ENCODE results near the gene KLC3. TPM values are rescaled to one million over a fixed set of nuclear protein-coding genes. Genes with fewer than 3 reads are reported as not detected.

Gene KLC3
- total RNA-seq, 1 experiment from 2014 or later = 4.8 TPM

- no peak overlapping the region for H4K8ac ChIP-seq (replicated peaks; ENCODE audit: insufficient read length, low read depth, low read length)
- H3K4me1 Mint-ChIP-seq = peaks cover 2 to 5% of the 10 kb centered on the region in 2 experiments
- peaks cover 2% of the 10 kb centered on the region; the same call in 1 of the 2 replicates for H3K4me1 ChIP-seq (ENCODE audit: insufficient read depth, low read length)
- no peak overlapping the region for H3K56ac ChIP-seq (ENCODE audit: insufficient read length, low read depth, low read length)
- no peak overlapping the region for H3K4me3 Mint-ChIP-seq
- H3K9me3 ChIP-seq (ENCODE audit: control insufficient read depth, low read depth, low read length) = no peaks in the 10 kb centered on the region
- no peak overlapping the region for H3K27ac Mint-ChIP-seq
- no peak overlapping the region for H2BK12ac ChIP-seq (ENCODE audit: insufficient read length, low read depth, low read length)
- H2BK120ac ChIP-seq (ENCODE audit: low read depth, low read length, poor library complexity, severe bottlenecking) = no peak overlapping the region
- no peak overlapping the region for H3K14ac ChIP-seq (ENCODE audit: insufficient read depth, low read length)
- no peak for DNase-seq
- WGBS (ENCODE audit: extremely low coverage, insufficient read length, low lambda C conversion rate) = no CpG with 5 or more reads among the region's 44 CpGs
- H2AFZ ChIP-seq (ENCODE audit: low read length) = no peak overlapping the region
- no peak overlapping the region for H3K4ac ChIP-seq (ENCODE audit: low read depth, low read length)
- H2BK20ac ChIP-seq (ENCODE audit: low read depth, low read length, poor library complexity, severe bottlenecking) = no peak overlapping the region
- no peaks in the 10 kb centered on the region for H4K20me1 ChIP-seq (ENCODE audit: control insufficient read depth, insufficient read depth, insufficient read length)
- H3K9ac ChIP-seq (ENCODE audit: extremely low read depth, insufficient read length, low read length) = no peak overlapping the region
- no peak overlapping the region for H3K4me2 ChIP-seq (ENCODE audit: insufficient read depth, insufficient read length, low read length)
- peaks cover 34 to 64% (median 58%) of the 10 kb centered on the region in 3 experiments for H3K36me3 Mint-ChIP-seq (ENCODE audit: insufficient read depth in 1 of 3, low read depth in 3 of 3)
- no peak overlapping the region for H3T11ph ChIP-seq (ENCODE audit: low read length)
- H4K91ac ChIP-seq (ENCODE audit: insufficient read length, low read depth, low read length) = no peak overlapping the region
- H3K9me3 Mint-ChIP-seq = no peaks in the 10 kb centered on the region
- no peak overlapping the region for H4K5ac ChIP-seq (ENCODE audit: insufficient read length, low read depth, low read length)
- TF ChIP-seq, protein P1, sequence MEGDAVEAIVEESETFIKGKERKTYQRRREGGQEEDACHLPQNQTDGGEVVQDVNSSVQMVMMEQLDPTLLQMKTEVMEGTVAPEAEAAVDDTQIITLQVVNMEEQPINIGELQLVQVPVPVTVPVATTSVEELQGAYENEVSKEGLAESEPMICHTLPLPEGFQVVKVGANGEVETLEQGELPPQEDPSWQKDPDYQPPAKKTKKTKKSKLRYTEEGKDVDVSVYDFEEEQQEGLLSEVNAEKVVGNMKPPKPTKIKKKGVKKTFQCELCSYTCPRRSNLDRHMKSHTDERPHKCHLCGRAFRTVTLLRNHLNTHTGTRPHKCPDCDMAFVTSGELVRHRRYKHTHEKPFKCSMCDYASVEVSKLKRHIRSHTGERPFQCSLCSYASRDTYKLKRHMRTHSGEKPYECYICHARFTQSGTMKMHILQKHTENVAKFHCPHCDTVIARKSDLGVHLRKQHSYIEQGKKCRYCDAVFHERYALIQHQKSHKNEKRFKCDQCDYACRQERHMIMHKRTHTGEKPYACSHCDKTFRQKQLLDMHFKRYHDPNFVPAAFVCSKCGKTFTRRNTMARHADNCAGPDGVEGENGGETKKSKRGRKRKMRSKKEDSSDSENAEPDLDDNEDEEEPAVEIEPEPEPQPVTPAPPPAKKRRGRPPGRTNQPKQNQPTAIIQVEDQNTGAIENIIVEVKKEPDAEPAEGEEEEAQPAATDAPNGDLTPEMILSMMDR (conservative IDR thresholded peaks at IDR 0.05) = no peak
- no peaks in the 10 kb centered on the region for H3K27me3 ChIP-seq (ENCODE audit: insufficient read depth, low read length)
- H2AK5ac ChIP-seq (ENCODE audit: insufficient read length, low read length) = no peak overlapping the region
- no peak overlapping the region for H2BK5ac ChIP-seq (ENCODE audit: insufficient read length, low read length)
- H3K79me2 ChIP-seq (ENCODE audit: insufficient read depth, low read length) = no peaks in the 10 kb centered on the region; the same call in 1 of the 2 replicates
- no peaks in the 10 kb centered on the region for H3K79me1 ChIP-seq (ENCODE audit: insufficient read depth, low read depth, low read length, poor library complexity, severe bottlenecking)
- H3K23me2 ChIP-seq (ENCODE audit: insufficient read length, low read depth, low read length, poor library complexity, severe bottlenecking) = no peaks in the 10 kb centered on the region
- H3K18ac ChIP-seq (ENCODE audit: insufficient read length, low read depth, low read length) = no peak overlapping the region
- no peak overlapping the region for H3K23ac ChIP-seq (ENCODE audit: insufficient read length, low read depth, low read length)
- H3K27ac ChIP-seq (ENCODE audit: insufficient read length, low read depth, low read length) = no peak overlapping the region
- H3K27me3 Mint-ChIP-seq (ENCODE audit: low read depth) = no peaks in the 10 kb centered on the region
- H2BK15ac ChIP-seq (ENCODE audit: low read depth, low read length) = no peak overlapping the region
These were observed 23.4 kb downstream of the KLC3 start for GRCh38 chr19:45363861-45364459.

Data from H9 (cell line).